IMR-90 (cell line): ENCODE results near the gene SRBD1. TPM values are rescaled to one million over a fixed set of nuclear protein-coding genes. Genes with fewer than 3 reads are reported as not detected.

Source experiments
- ATAC-seq: fragments of 200-7000 bp; cut with Tn5 transposase; 2 replicates; pipeline ENCODE4 v1.9.1; 2020; ENCODE audit warnings: low read depth, mild to moderate bottlenecking, moderate library complexity
- BruUV-seq: library from RNA; stranded (reverse); fragments of 400-500 nt; replicated peaks from 2 replicates; lab custom pipeline; 2021; lab: Mats Ljungman, UMichigan
- CTCF ChIA-PET: fragments of 300-600 bp; formaldehyde crosslinking; extraction: SDS; loops from one replicate; lab custom pipeline; 2021; ENCODE audit warnings: antibody characterized with exemption; lab: Yijun Ruan, JAX
- POLR2A ChIA-PET: fragments of 300-600 bp; sonication (Branson Sonifier 250); formaldehyde crosslinking; loops from one replicate; lab custom pipeline; 2022; ENCODE audit warnings: antibody characterized with exemption; ENCODE audit not compliant: unreplicated experiment; lab: Charles Lee
- DNase-seq: peaks from one replicate; pipeline ENCODE4 v3.0.0; 2013
- H2AFZ ChIP-seq: replicated peaks from 2 replicates; pipeline ENCODE3; 2013; ENCODE audit warnings: low read length, mild to moderate bottlenecking; ENCODE audit not compliant: poor library complexity
- H2AK5ac ChIP-seq: 2 replicates; pipeline ENCODE4 v1.6.1; 2013; ENCODE audit warnings: low read depth, low read length, inconsistent platforms
- H2AK9ac ChIP-seq: replicated peaks from 2 replicates; pipeline ENCODE3; 2013; ENCODE audit warnings: mild to moderate bottlenecking, low read depth, low read length, moderate library complexity; ENCODE audit not compliant: poor library complexity
- H2BK120ac ChIP-seq: 2 replicates; pipeline ENCODE4 v1.6.1; 2013; ENCODE audit warnings: low read depth, low read length, inconsistent platforms
- H2BK15ac ChIP-seq: 3 replicates; pipeline ENCODE4 v1.6.1; 2013; ENCODE audit warnings: low read depth, low read length, inconsistent platforms
- H2BK20ac ChIP-seq: 2 replicates; pipeline ENCODE4 v1.6.1; 2013; ENCODE audit warnings: low read depth, mild to moderate bottlenecking, inconsistent platforms, low read length, moderate library complexity
- H2BK5ac ChIP-seq: 2 replicates; pipeline ENCODE4 v1.6.1; 2013; ENCODE audit warnings: mild to moderate bottlenecking, low read depth, low read length, inconsistent platforms; ENCODE audit not compliant: poor library complexity, severe bottlenecking
- H3K14ac ChIP-seq: replicated peaks from 2 replicates; pipeline ENCODE4 v1.6.1; 2013; ENCODE audit warnings: low read depth, low read length, inconsistent platforms
- H3K18ac ChIP-seq: 2 replicates; pipeline ENCODE4 v1.6.1; 2013; ENCODE audit warnings: low read depth, low read length, control low read depth
- H3K23ac ChIP-seq: 2 replicates; pipeline ENCODE4 v1.6.1; 2013; ENCODE audit warnings: low read depth, low read length, inconsistent platforms
- H3K27ac ChIP-seq: 2 replicates; pipeline ENCODE4 v1.5.1; 2013; ENCODE audit warnings: mild to moderate bottlenecking, control low read depth, low read length; ENCODE audit not compliant: insufficient read depth
- H3K27me3 ChIP-seq: 2 replicates; pipeline ENCODE4 v1.6.1; 2013; ENCODE audit warnings: low read length; ENCODE audit not compliant: control insufficient read depth, insufficient read depth
- H3K36me3 ChIP-seq: 2 replicates; pipeline ENCODE4 v1.6.1; 2013; ENCODE audit warnings: low read length, mixed read lengths; ENCODE audit not compliant: control insufficient read depth, insufficient read depth
- H3K4ac ChIP-seq: 2 replicates; pipeline ENCODE4 v1.6.1; 2013; ENCODE audit warnings: low read depth, low read length, inconsistent platforms
- H3K4me1 ChIP-seq: 2 replicates; pipeline ENCODE4 v1.6.1; 2013; ENCODE audit warnings: low read length, mixed read lengths; ENCODE audit not compliant: control insufficient read depth, insufficient read depth
- H3K4me2 ChIP-seq: 2 replicates; pipeline ENCODE4 v1.6.1; 2013; ENCODE audit warnings: low read depth, mild to moderate bottlenecking, control low read depth, low read length, moderate library complexity
- H3K4me3 ChIP-seq: 2 replicates; pipeline ENCODE4 v1.5.1; 2013; ENCODE audit warnings: low read depth, mild to moderate bottlenecking, control low read depth, low read length, moderate library complexity; ENCODE audit not compliant: insufficient read depth
- H3K56ac ChIP-seq: 2 replicates; pipeline ENCODE4 v1.6.1; 2013; ENCODE audit warnings: low read length, inconsistent platforms; ENCODE audit not compliant: insufficient read depth; ENCODE audit errors: extremely low read depth
- H3K79me1 ChIP-seq, 2 experiments: 2 replicates each; pipeline ENCODE4 v1.6.1; 2013; ENCODE audit warnings: low read length in 2 of 2, inconsistent platforms in 1 of 2, low read depth in 1 of 2
- H3K9ac ChIP-seq: 2 replicates; pipeline ENCODE4 v1.6.1; 2013; ENCODE audit warnings: low read depth, low read length, control low read depth
- H3K9me1 ChIP-seq: 2 replicates; pipeline ENCODE4 v1.6.1; 2013; ENCODE audit warnings: low read length, inconsistent platforms; ENCODE audit not compliant: insufficient read depth
- H3K9me3 ChIP-seq: 2 replicates; pipeline ENCODE4 v1.6.1; 2013; ENCODE audit warnings: low read length; ENCODE audit not compliant: control insufficient read depth, insufficient read depth
- H4K20me1 ChIP-seq: 2 replicates; pipeline ENCODE4 v1.6.1; 2013; ENCODE audit warnings: low read length, inconsistent platforms; ENCODE audit not compliant: insufficient read depth
- H4K5ac ChIP-seq: 2 replicates; pipeline ENCODE4 v1.6.1; 2013; ENCODE audit warnings: mild to moderate bottlenecking, low read depth, low read length, control low read depth
- H4K8ac ChIP-seq, 2 experiments: 2 replicates each; pipeline ENCODE4 v1.6.1; 2013; ENCODE audit warnings: low read depth in 2 of 2, low read length in 2 of 2, control low read depth in 1 of 2, inconsistent platforms in 1 of 2
- H4K91ac ChIP-seq: 2 replicates; pipeline ENCODE4 v1.6.1; 2013; ENCODE audit warnings: low read depth, low read length, inconsistent platforms; ENCODE audit not compliant: insufficient read depth
- BHLHE40 ChIP-seq: fragments of 150-350 bp; IDR thresholded peaks from 2 replicates; pipeline ENCODE4 v1.6.1; 2016; ENCODE audit warnings: mild to moderate bottlenecking, low read depth, low read length
- CEBPB ChIP-seq: IDR thresholded peaks from 2 replicates; pipeline ENCODE4 v1.6.1; 2012; ENCODE audit warnings: low read depth, low read length, improper control_type of control experiment
- CHD1 ChIP-seq: IDR thresholded peaks from 2 replicates; pipeline ENCODE4 v1.6.1; 2012; ENCODE audit warnings: low read depth, low read length, improper control_type of control experiment
- CTCF ChIP-seq: conservative IDR thresholded peaks from 2 replicates; pipeline ENCODE4 v1.5.1; 2012; ENCODE audit warnings: mild to moderate bottlenecking, low read depth, low read length, improper control_type of control experiment
- FOS ChIP-seq: fragments of 150-350 bp; IDR thresholded peaks from 2 replicates; pipeline ENCODE4 v1.6.1; 2016; ENCODE audit warnings: low read depth, low read length
- MAFK ChIP-seq: IDR thresholded peaks from 2 replicates; pipeline ENCODE4 v1.6.1; 2012; ENCODE audit warnings: low read depth, low read length, improper control_type of control experiment
- MAZ ChIP-seq: IDR thresholded peaks from 2 replicates; pipeline ENCODE4 v1.6.1; 2012; ENCODE audit warnings: low read depth, mild to moderate bottlenecking, low read length, improper control_type of control experiment, moderate library complexity, borderline replicate concordance
- MXI1 ChIP-seq: IDR thresholded peaks from 2 replicates; pipeline ENCODE4 v1.6.1; 2012; ENCODE audit warnings: low read depth, mild to moderate bottlenecking, low read length, moderate library complexity, borderline replicate concordance
- NFE2L2 ChIP-seq: fragments of 150-350 bp; IDR thresholded peaks from 2 replicates; pipeline ENCODE4 v1.6.1; 2016; ENCODE audit warnings: low read depth, mild to moderate bottlenecking, low read length
- POLR2A ChIP-seq: IDR thresholded peaks from 2 replicates; pipeline ENCODE4 v1.6.1; 2012; ENCODE audit warnings: mild to moderate bottlenecking, low read depth, low read length
- RAD21 ChIP-seq: IDR thresholded peaks from 2 replicates; pipeline ENCODE4 v1.6.1; 2012; ENCODE audit warnings: low read length, improper control_type of control experiment
- RCOR1 ChIP-seq: IDR thresholded peaks from 2 replicates; pipeline ENCODE4 v1.6.1; 2012; ENCODE audit warnings: mild to moderate bottlenecking, low read length, improper control_type of control experiment; ENCODE audit not compliant: insufficient replicate concordance
- RFX5 ChIP-seq: IDR thresholded peaks from 2 replicates; pipeline ENCODE4 v1.8.0; 2012; ENCODE audit warnings: low read depth, mild to moderate bottlenecking, low read length, moderate library complexity
- SMC3 ChIP-seq: fragments of 150-350 bp; IDR thresholded peaks from 2 replicates; pipeline ENCODE4 v1.6.1; 2016; ENCODE audit warnings: low read depth, mild to moderate bottlenecking, antibody characterized with exemption, low read length, moderate library complexity
- USF2 ChIP-seq: fragments of 150-350 bp; IDR thresholded peaks from 2 replicates; pipeline ENCODE4 v1.6.1; 2017; ENCODE audit warnings: mild to moderate bottlenecking, antibody characterized with exemption, low read length, low read depth
- WGBS, 2 experiments: methylation state at CpG; one replicate each; pipeline versions ENCODE4 v1.1.5 to v1.1.7; 2013; ENCODE audit warnings: missing lambda C conversion rate in 2 of 2; ENCODE audit not compliant: insufficient read length in 1 of 2; ENCODE audit errors: extremely low coverage in 2 of 2; 5-methylcytosine and 5-hydroxymethylcytosine counted together
- dilution Hi-C: fragments of 300-500 bp; cut with HindIII; formaldehyde crosslinking; loops from one replicate; pipeline ENCODE4 v1.14.3; 2018; ENCODE audit warnings: low sequenced_read_pairs; ENCODE audit not compliant: unreplicated experiment
- in situ Hi-C: fragments of 300-500 bp; cut with MboI; formaldehyde crosslinking; loops from 3 replicates; pipeline ENCODE4 v1.14.3; 2019; ENCODE audit warnings: low sequenced_read_pairs, inconsistent platforms, mixed read lengths
- intact Hi-C: fragments of 100-400 bp; cut with micrococcal nuclease; formaldehyde crosslinking; loops from 2 replicates; pipeline ENCODE4 v1.10.0; 2022
- polyA plus RNA-seq, 3 experiments: library from polyadenylated mRNA; depleted of rRNA; stranded (reverse); fragments of >200 nt; gene quantifications; 2 replicates each; pipeline ENCODE4 v1.2.3, GENCODE V29; 2012; ENCODE audit warnings: low replicate concordance in 1 of 3
- total RNA-seq: library from RNA; depleted of rRNA; stranded (reverse); fragments of >200 nt; gene quantifications from 2 replicates; pipeline ENCODE4 v1.2.3, GENCODE V29; 2012
- TF ChIP-seq, protein P1 (sequence below): fragments of 150-350 bp; IDR thresholded peaks from 2 replicates; pipeline ENCODE4 v1.6.1; 2016; ENCODE audit warnings: low read depth, mild to moderate bottlenecking, low read length, moderate library complexity, borderline replicate concordance

Gene SRBD1
- total and polyA plus RNA-seq, 2 of the 4 experiments (the other 2 are of a cell fraction) = 3.5 to 14.7 TPM

GRCh38 chr2:45588158-45588829 is 22.8 kb downstream of the SRBD1 start:
- intact Hi-C loops = no loop called here
- in situ Hi-C loops = no loop called here

More at GRCh38 chr2:45588158-45588829, 22.8 kb downstream of the SRBD1 start:
- TF ChIP-seq USF2 (no peak), NFE2L2 (no peak), RFX5 (no peak), RAD21 (no peak), FOS (no peak), CHD1 (no peak), POLR2A (no peak), MAZ (no peak), RCOR1 (no peak), MAFK (no peak), CEBPB (no peak), SMC3 (no peak), CTCF (no peak), MXI1 (no peak), BHLHE40 (no peak)
- TF ChIP-seq, protein P1, sequence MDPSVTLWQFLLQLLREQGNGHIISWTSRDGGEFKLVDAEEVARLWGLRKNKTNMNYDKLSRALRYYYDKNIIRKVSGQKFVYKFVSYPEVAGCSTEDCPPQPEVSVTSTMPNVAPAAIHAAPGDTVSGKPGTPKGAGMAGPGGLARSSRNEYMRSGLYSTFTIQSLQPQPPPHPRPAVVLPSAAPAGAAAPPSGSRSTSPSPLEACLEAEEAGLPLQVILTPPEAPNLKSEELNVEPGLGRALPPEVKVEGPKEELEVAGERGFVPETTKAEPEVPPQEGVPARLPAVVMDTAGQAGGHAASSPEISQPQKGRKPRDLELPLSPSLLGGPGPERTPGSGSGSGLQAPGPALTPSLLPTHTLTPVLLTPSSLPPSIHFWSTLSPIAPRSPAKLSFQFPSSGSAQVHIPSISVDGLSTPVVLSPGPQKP = no peak
- Histone ChIP-seq H2BK15ac (no peak overlapping the region), H3K4me2 (no peak overlapping the region), H3K9me1 (no peaks in the 10 kb centered on the region), H2BK5ac (no peak overlapping the region), H2AFZ (no peak overlapping the region), H3K27ac (no peak overlapping the region), H3K9me3 (no peaks in the 10 kb centered on the region), H3K56ac (no peak overlapping the region), H4K91ac (no peak overlapping the region), H4K20me1 (no peaks in the 10 kb centered on the region), H3K27me3 (no peaks in the 10 kb centered on the region), H3K18ac (no peak overlapping the region), H2AK9ac (no peak overlapping the region), H4K5ac (no peak overlapping the region), H3K79me1 (peaks cover 8 to 21% of the 10 kb centered on the region in 2 experiments; a peak in 3 of 4 replicates), H2AK5ac (no peak overlapping the region), H2BK20ac (no peak overlapping the region), H3K4ac (no peak overlapping the region), H3K36me3 (no peaks in the 10 kb centered on the region), H2BK120ac (no peak overlapping the region), H3K23ac (no peak overlapping the region), H4K8ac (no peak overlapping the region), H3K4me3 (no peak overlapping the region), H3K9ac (no peak overlapping the region), H3K14ac (no peak overlapping the region), H3K4me1 (no peaks in the 10 kb centered on the region)
- BruUV-seq = no TSS peak
- DNase-seq (no peak), ATAC-seq (no peak)
- dilution Hi-C loops = no loop called here
- POLR2A ChIA-PET = no interaction called here
- CTCF ChIA-PET = no interaction called here
- WGBS, 2 experiments = 100% methylated on average over 1 of the region's 1 CpG; no CpG with 5 or more reads in 1 of the 2 experiments
